GM21737 (cell line): ENCODE measurements around the gene OR13C8.

Experiments
- ATAC-seq: cut with Tn5 transposase; IDR thresholded peaks from one replicate; pipeline ENCODE4 v1.9.1; 2021; ENCODE audit warnings: mild to moderate bottlenecking, moderate library complexity; ENCODE audit not compliant: unreplicated experiment

OR13C8 gene

GRCh38 chr9:104608336-104608735 lies 39.4 kb downstream of the OR13C8 start:
- ATAC-seq, result no peak

GRCh38 chr9:104611213-104611612 lies 42.2 kb downstream of the OR13C8 start:
- ATAC-seq, result no peak

GRCh38 chr9:104617418-104617817 lies 48.5 kb downstream of the OR13C8 start:
- no peak for ATAC-seq

- no peak for ATAC-seq
These were observed 49.1 kb downstream of the OR13C8 start, which contains the start of gene OR13C9 for GRCh38 chr9:104618104-104618503. Gene OR13C9 (minus strand): TSS chr9:104618204. CDS start chr9:104618204, 0 bp downstream.
